Stimulated activated CD8-positive, alpha-beta memory T cell treated with anti-CD3 and anti-CD28 coated beads, Interleukin-2, amount 100 ng/mL, for 1 hour (primary cell): ENCODE measurements around the gene DISP3.

ENCODE experiments used
- DNase-seq, 2 donors: peaks; one replicate each; pipeline ENCODE4 v3.0.0-alpha.2; 2020; ENCODE audit warnings: low read depth in 2 of 2

Gene DISP3

GRCh38 chr1:11515368-11516300, 36.7 kb downstream of the DISP3 start:
- no peak for DNase-seq

- no peak for DNase-seq
Measured at GRCh38 chr1:11516961-11517635, 38.1 kb downstream of the DISP3 start.

- DNase-seq, result no peak
Measured at GRCh38 chr1:11518016-11518701, 39.2 kb downstream of the DISP3 start.

DNA sequence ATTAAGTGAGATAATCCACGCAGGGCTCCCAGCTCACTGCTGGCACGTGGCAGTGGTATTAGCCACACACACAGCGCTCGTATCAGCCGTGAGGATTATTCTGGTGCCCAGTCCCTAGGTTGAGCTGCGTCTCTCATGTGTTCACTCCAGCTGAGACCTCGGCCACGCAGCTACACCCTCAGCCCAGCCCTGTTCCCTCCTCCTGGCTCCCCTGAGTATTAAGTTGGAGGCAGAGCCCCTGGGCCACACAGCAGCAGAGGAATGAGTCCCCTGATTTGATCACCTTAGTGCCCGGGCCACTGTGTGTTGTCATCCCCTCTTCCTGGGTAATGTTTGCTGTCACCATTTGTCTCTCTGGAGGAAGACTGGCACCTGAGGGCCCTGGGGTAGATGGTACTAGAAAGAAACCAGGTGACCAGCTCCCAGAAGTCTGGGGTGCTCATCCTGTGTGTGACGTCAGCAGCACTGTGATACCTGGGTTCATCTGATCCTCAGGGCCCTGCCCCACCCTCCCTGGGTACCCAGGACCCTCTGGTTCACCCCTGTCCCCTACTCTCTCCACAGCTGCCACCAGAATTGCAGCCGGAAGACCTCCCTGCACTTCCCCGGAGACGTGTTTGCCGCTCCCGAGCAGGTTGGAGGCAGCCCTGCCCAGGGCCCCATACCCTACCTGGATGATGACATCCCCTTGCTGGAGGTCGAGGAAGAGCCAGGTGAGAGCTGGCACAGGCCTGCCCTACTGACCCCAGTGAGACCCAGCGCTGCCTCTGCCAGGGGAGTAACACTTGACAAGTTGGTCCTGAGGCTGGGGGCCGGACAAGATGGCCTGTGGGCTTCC, 40.1 kb downstream of the DISP3 start:
- DNase-seq, result no peak

GRCh38 chr1:11519629-11520031, 40.7 kb downstream of the DISP3 start:
- no peak for DNase-seq

DNA sequence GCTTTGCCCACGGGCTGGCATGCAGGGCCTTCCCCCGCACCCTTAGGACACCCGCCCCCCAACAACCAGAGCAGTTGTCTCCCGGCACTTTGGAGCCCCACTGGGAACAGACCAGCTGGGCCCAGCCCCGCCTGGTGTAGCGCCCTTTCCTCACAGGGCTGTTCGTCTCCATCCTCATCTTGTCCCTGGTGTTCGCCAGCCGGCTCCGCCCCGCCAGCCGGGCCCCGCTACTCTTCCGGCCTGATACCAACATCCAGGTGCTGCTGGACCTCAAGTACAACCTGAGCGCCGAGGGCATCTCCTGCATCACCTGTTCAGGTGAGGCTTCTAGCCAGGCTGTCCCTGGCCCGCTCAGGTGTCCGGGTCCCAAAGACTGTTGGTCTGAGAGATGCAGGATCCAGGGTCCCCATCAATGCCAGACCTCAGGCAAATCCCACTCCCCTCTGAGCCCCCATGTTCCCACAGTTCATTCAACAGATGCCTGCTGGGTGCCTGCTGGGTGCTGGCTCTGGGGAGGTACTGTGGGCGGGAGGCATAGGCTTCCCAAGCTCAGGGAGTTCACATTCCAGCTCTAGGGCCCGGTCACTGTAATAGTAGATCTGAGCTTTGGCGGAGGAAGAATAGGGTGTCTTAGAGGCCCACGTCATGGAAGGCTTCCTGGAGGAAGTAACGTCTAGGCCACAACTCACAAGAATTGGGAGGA, 41.7 kb downstream of the DISP3 start:
- DNase-seq, result no peak

- DNase-seq, result no peak
Measured at GRCh38 chr1:11521582-11522399, 42.8 kb downstream of the DISP3 start.

- DNase-seq, result no peak
Measured at GRCh38 chr1:11522400-11523235, 43.7 kb downstream of the DISP3 start.

DNA sequence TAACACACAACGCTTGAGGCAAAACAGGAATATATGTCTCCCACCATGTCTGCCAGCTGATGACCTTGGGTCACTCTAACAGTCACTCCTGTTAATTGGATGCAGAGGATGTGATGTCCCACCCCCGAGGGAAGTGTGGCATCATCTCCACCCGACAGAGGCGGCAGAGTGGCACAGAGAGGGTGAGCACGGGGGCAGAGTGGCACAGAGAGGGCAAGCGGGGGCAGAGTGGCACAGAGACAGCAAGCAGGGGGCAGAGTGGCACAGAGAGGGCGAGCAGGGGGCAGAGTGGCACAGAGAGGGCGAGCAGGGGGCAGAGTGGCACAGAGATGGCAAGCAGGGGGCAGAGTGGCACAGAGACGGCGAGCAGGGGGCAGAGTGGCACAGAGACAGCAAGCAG, 44.3 kb downstream of the DISP3 start:
- DNase-seq, result no peak

- DNase-seq, result no peak
Measured at GRCh38 chr1:11523746-11524464, 45.0 kb downstream of the DISP3 start.

DNA sequence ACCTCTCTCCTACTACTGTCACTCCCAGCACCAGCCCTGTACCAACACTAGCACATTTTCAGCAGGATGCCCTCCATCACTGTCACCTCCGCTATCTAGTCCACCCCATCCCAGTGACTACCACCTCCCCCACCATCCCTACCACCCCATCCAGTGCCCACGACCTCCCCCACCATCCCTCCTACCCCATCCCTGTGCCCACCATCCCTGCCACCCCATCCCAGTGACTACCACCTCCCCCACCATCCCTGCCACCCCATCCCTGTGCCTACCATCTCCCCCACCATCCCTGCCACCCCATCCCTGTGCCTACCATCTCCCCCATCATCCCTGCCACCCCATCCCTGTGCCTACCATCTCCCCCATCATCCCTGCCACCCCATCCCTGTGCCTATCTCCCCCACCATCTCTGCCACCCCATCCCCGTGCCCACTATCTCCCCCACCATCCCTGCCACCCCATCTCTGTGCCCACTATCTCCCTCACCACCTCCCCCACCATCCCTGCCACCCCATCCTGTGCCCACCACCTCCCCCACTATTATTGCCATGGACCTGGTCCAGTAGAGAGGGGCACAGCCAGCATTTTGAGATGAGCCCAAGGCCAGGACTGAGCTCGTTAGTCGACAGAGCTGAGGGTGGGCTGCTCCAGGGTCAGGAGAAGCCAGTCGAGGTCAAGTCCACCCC, 45.7 kb downstream of the DISP3 start:
- no peak for DNase-seq

DNA sequence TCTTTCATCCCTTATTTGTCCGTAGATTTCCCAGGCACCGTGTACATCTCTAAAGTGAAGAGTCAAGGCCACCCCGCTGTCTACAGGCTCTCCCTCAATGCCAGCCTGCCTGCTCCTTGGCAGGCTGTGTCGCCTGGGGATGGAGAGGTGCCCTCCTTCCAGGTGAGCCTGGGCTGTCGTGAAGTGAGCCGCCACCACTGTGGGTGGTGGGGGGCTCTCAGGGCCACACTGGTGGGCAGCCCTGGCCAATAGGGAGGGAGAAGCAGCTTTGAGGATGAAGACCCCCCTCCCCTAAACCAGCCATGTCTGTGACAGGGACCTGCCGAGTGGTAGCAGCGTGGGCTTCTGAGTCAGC, 46.2 kb downstream of the DISP3 start:
- DNase-seq, result no peak

GRCh38 chr1:11525516-11525915, 46.6 kb downstream of the DISP3 start:
- no peak for DNase-seq

- no peak for DNase-seq
Measured at GRCh38 chr1:11526071-11526895, 47.3 kb downstream of the DISP3 start.

GRCh38 chr1:11527541-11528452, 48.8 kb downstream of the DISP3 start:
- DNase-seq, result no peak
